ENCODE data around the gene LRIT2.

The LRIT2 gene

DNA sequence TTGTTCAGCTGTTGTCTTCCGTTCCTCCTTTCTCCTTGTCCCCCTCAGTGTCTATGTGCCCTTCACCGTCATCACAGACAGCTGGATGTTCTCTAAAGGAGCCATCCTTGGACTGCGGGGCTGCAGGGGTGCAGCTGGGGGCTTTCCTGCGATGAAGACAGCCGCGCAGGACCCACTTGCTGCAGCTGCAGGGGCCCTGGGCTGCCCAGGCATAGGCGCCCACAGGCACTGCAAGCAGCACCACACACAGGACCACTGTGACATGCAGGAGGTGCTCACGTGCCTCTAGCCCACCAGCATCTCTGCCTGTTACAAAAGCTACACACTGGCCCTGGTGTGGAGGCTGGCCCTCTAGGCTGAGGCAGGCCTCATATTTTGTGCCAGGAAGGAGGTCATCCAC is 3.4 kb downstream of the LRIT2 start:
- DNase-seq (ENCODE audit: low spot score), result no peak
- TF ChIP-seq, protein P1, sequence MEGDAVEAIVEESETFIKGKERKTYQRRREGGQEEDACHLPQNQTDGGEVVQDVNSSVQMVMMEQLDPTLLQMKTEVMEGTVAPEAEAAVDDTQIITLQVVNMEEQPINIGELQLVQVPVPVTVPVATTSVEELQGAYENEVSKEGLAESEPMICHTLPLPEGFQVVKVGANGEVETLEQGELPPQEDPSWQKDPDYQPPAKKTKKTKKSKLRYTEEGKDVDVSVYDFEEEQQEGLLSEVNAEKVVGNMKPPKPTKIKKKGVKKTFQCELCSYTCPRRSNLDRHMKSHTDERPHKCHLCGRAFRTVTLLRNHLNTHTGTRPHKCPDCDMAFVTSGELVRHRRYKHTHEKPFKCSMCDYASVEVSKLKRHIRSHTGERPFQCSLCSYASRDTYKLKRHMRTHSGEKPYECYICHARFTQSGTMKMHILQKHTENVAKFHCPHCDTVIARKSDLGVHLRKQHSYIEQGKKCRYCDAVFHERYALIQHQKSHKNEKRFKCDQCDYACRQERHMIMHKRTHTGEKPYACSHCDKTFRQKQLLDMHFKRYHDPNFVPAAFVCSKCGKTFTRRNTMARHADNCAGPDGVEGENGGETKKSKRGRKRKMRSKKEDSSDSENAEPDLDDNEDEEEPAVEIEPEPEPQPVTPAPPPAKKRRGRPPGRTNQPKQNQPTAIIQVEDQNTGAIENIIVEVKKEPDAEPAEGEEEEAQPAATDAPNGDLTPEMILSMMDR (IDR thresholded peaks at IDR 0.05; ENCODE audit: borderline replicate concordance, control extremely low read depth, extremely low read depth, insufficient read depth, missing control alignments), result no peak
- in situ Hi-C loops (cut with MboI; ENCODE audit: low sequenced_read_pairs, unreplicated experiment), result no loop called here

DNA sequence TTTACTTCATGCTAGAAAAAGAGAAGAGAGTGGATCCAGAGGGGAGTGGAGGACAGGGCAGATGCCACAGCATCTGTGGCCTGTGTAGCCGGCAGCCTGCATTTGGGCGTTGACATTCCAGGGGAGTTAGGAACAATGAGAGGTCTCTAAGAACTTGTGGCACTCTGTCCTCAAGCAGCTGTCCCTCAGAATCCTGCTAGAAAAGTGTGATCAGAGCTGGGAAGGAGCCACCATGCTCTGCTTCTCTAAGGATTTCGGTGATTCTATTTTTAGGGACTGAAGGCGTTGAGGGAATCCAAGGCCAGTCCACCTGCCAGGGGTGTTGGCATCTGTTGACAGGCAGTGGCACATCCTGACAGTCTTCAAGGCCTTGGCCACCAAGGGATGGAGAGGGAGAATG is 7.6 kb downstream of the LRIT2 start:
- in situ Hi-C loops (cut with MboI; ENCODE audit: low sequenced_read_pairs, unreplicated experiment), result no loop called here
- DNase-seq (ENCODE audit: low spot score), result no peak
- TF ChIP-seq, protein P1 (IDR thresholded peaks at IDR 0.05; ENCODE audit: borderline replicate concordance, control extremely low read depth, extremely low read depth, insufficient read depth, missing control alignments), result no peak

DNA sequence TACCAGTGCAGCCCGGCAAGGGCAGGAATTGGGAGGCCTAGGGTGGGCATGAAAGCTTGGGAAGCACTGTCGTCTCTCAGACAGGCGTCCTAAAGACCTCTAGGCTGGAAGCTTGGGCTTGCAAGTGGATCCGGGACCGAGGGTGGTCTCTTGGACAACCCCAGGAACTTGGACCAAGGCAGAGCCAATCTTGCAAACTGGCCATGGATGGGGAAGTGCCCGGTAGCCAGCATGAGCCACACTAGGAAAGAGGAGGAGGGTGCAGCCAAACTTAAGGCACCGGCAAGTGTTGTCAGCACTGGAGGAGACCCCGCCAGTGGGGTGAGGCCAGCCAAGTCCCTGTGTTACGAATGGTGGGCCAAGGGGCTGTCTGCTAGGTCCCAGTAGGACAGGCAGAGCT is 8.5 kb downstream of the LRIT2 start:
- in situ Hi-C loops (cut with MboI; ENCODE audit: low sequenced_read_pairs, unreplicated experiment), result no loop called here
- TF ChIP-seq, protein P1 (IDR thresholded peaks at IDR 0.05; ENCODE audit: borderline replicate concordance, control extremely low read depth, extremely low read depth, insufficient read depth, missing control alignments), result no peak
- DNase-seq (ENCODE audit: low spot score), result no peak

DNA sequence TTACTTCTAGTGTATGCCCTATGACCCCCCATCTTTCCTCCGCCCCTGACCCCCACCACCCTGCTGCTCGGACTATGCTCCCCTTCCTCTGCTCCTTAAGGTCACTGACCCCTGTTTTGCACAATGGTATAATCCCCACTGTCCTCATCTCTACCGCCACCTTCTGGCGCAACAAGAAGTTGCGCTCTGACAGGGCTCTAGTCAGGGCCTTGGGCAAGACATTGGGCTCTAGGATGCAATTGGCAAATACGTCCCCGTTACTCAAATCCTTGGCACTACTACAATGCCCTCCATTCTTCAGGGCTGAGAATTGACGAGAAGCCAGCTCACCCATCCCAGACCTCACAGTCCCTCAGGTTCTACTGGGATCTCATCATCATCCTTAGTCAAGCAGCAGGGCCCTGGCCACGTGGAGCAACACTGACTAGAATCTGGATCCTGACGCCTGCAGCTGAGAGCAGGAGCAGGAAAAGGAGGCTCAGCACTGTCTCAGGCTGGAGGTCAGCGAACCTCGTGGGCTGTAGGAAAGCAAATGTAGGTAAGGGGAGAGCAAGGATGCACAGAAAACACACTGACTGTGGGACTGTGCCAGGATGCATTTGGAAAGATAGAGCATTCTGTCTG is 10.6 kb downstream of the LRIT2 start:
- TF ChIP-seq, protein P1 (IDR thresholded peaks at IDR 0.05; ENCODE audit: borderline replicate concordance, control extremely low read depth, extremely low read depth, insufficient read depth, missing control alignments), result peak; percentile 65
- peak; percentile 74 for DNase-seq (ENCODE audit: low spot score)
- in situ Hi-C loops (cut with MboI; ENCODE audit: low sequenced_read_pairs, unreplicated experiment), result loop anchor here (5.0 kb wide), 1 partner anchor 52 kb away; no protein-coding TSS in a partner anchor

DNA sequence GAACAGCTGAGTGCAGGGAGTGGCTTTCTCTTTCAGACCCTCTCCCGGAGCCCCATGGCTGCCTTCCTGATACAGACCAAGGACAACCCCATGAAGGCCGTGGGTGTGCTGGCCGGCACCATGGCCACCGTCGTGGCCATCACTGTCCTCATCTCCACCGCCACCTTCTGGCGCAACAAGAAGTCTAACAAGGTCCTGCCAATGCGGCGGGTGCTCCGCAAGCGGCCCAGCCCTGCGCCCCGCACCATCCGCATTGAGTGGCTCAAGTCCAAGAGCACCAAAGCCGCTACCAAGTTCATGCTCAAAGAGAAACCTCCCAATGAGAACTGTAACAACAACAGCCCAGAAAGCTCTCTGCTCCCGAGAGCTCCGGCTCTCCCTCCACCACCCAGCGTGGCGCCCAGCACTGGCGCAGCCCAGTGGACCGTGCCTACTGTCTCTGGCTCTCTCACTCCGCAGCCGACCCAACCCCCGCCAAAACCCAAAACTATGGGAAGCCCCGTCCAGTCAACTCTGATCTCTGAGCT is 11.2 kb downstream of the LRIT2 start:
- DNase-seq (ENCODE audit: low spot score), result no peak
- TF ChIP-seq, protein P1 (IDR thresholded peaks at IDR 0.05; ENCODE audit: borderline replicate concordance, control extremely low read depth, extremely low read depth, insufficient read depth, missing control alignments), result no peak
- in situ Hi-C loops (cut with MboI; ENCODE audit: low sequenced_read_pairs, unreplicated experiment), result loop anchor here (5.0 kb wide), 1 partner anchor 52 kb away; no protein-coding TSS in a partner anchor

DNA sequence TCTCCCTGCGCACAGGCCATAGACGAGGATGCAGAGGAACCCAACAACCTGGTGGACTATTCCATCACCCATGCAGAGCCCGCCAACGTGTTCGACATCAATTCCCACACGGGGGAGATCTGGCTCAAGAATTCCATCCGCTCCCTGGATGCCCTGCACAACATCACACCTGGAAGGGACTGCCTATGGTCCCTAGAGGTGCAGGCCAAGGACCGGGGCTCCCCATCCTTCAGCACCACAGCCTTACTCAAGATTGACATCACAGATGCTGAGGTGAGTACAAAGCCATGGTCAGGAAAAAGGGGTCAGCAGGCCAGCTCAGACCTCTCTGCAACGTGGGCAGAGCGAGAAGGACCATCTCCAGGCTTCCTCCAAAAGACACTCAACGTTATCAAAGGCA is 12.3 kb downstream of the LRIT2 start:
- in situ Hi-C loops (cut with MboI; ENCODE audit: low sequenced_read_pairs, unreplicated experiment), result loop anchor here (5.0 kb wide), 1 partner anchor 51 kb away; no protein-coding TSS in a partner anchor
- TF ChIP-seq, protein P1 (IDR thresholded peaks at IDR 0.05; ENCODE audit: borderline replicate concordance, control extremely low read depth, extremely low read depth, insufficient read depth, missing control alignments), result no peak
- no peak for DNase-seq (ENCODE audit: low spot score)

All from GM13976 (cell line).